HUES64 (cell line): ENCODE results near the gene AFAP1.

ENCODE experiments used
- H3K27ac ChIP-seq: 2 replicates; pipeline ENCODE4 v1.7.0; 2013; ENCODE audit warnings: low read depth, low read length, inconsistent platforms
- H3K27me3 ChIP-seq: 2 replicates; pipeline ENCODE4 v1.6.1; 2013; ENCODE audit warnings: mild to moderate bottlenecking, low read length; ENCODE audit not compliant: insufficient read depth
- H3K36me3 ChIP-seq: 2 replicates; pipeline ENCODE4 v1.6.1; 2013; ENCODE audit warnings: mild to moderate bottlenecking, low read length; ENCODE audit not compliant: insufficient read depth
- H3K4me1 ChIP-seq: 2 replicates; pipeline ENCODE4 v1.6.1; 2013; ENCODE audit warnings: mild to moderate bottlenecking, low read length, moderate library complexity; ENCODE audit not compliant: insufficient read depth
- H3K4me3 ChIP-seq: 2 replicates; pipeline ENCODE4 v1.5.1; 2013; ENCODE audit warnings: mild to moderate bottlenecking, low read length, moderate library complexity
- H3K9ac ChIP-seq: 2 replicates; pipeline ENCODE4 v1.6.1; 2013; ENCODE audit warnings: mild to moderate bottlenecking, low read depth, low read length
- H3K9me3 ChIP-seq: 2 replicates; pipeline ENCODE4 v1.6.1; 2013; ENCODE audit warnings: low read depth, low read length; ENCODE audit not compliant: insufficient read depth
- WGBS: fragments of 150-250, 120-280 bp; methylation state at CpG from one replicate; pipeline ENCODE4 v1.1.7; 2013; ENCODE audit warnings: missing lambda C conversion rate; 5-methylcytosine and 5-hydroxymethylcytosine counted together

Gene AFAP1

DNA sequence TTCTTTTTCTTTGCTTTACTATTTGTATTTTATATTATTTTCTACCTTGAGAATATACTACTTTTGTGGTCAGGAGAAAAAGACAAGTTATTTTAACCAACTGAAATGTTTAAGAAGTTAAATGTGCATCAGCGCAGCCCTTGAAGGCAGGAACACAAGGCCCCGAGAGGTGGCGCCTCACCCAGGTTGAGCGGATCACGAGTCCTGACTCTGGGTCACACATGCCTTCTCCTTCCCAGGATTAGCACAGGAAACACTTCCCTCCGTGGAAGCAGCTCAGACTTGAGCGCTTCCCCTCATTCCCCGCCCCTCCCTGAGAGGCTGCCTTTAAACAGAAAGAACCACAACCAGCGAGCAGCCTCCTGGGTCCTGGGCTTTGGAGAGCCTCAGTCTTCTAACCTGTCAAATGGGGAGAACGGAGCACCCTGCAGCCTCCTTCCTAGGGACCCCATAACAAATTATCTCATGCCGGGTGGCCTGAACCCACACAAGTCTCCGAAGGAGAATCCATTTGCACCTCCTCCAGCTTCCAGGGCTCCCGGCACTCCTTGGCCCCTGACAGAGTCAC is 217.6 kb downstream of the AFAP1 start:
- H3K27ac ChIP-seq, result no peak overlapping the region
- no peaks in the 10 kb centered on the region for H3K9me3 ChIP-seq
- H3K4me3 ChIP-seq, result no peak overlapping the region
- H3K36me3 ChIP-seq, result no peaks in the 10 kb centered on the region
- H3K27me3 ChIP-seq, result peaks cover 10% of the 10 kb centered on the region
- no peak overlapping the region for H3K9ac ChIP-seq
- 81% methylated on average over 13 of the region's 13 CpGs for WGBS
- no peaks in the 10 kb centered on the region for H3K4me1 ChIP-seq

- no peaks in the 10 kb centered on the region for H3K4me1 ChIP-seq
- H3K9me3 ChIP-seq, result no peaks in the 10 kb centered on the region
- WGBS, result 31% methylated on average over 30 of the region's 33 CpGs
- no peaks in the 10 kb centered on the region for H3K36me3 ChIP-seq
- H3K27me3 ChIP-seq, result peaks cover 10% of the 10 kb centered on the region
- H3K9ac ChIP-seq, result no peak overlapping the region
- no peak overlapping the region for H3K4me3 ChIP-seq
- no peak overlapping the region for H3K27ac ChIP-seq
These were observed 220.1 kb downstream of the AFAP1 start for GRCh38 chr4:7719354-7720174.

DNA sequence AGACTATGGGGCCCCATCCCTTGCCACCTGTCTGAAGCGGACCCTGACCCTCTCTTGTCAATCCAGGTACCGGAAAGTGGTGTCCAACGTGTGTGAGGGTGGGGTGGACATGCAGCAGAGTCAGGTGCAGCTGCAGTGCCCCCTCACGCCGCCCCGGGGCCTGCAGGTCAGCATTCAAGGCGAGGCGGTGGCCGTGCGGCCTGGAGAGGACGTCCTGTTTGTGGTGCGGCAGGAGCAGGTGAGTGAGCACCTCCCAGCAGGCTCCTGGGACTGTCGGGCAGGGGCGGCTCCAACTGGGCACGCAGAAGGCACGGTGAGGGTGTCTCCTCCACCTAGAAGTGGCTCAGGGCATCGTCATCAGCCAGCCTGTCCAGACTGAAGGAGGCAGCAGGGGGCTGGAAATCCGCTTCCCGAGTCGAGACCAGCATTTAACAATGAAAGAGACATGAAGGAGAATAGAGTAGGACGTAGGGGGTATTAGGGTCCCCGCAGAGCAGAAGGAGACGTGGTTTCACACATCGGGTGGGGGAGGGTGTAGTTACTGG is 221.6 kb downstream of the AFAP1 start:
- H3K27ac ChIP-seq, result no peak overlapping the region
- H3K9me3 ChIP-seq, result no peaks in the 10 kb centered on the region
- WGBS, result 58% methylated on average over 24 of the region's 24 CpGs
- peaks cover 10% of the 10 kb centered on the region for H3K27me3 ChIP-seq
- no peak overlapping the region for H3K9ac ChIP-seq
- H3K4me3 ChIP-seq, result no peak overlapping the region
- H3K4me1 ChIP-seq, result no peaks in the 10 kb centered on the region
- H3K36me3 ChIP-seq, result no peaks in the 10 kb centered on the region

DNA sequence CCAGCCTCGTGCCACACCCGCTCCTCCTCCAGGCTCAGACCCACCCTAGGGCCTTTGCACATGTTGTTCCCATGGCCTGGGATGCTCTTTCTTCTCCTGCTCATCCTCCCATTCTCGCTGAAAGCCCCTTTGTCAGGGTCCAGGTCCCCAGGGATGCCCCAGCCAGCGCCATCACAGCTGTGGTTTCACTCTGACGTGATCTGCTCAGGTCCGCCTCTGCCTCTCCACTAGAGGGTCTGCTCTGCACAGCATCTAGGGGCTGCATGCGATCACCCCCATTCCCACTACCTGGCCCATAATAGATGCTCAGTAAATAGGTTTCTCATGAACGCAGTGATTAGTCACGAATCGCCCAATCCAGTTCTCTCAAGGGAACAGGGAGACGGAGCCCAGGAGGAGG is 222.5 kb downstream of the AFAP1 start:
- no peaks in the 10 kb centered on the region for H3K9me3 ChIP-seq
- no peaks in the 10 kb centered on the region for H3K36me3 ChIP-seq
- 92% methylated on average over 11 of the region's 11 CpGs for WGBS
- no peaks in the 10 kb centered on the region for H3K4me1 ChIP-seq
- H3K27ac ChIP-seq, result no peak overlapping the region
- H3K27me3 ChIP-seq, result peaks cover 10% of the 10 kb centered on the region
- H3K9ac ChIP-seq, result no peak overlapping the region
- no peak overlapping the region for H3K4me3 ChIP-seq

- no peaks in the 10 kb centered on the region for H3K36me3 ChIP-seq
- no peaks in the 10 kb centered on the region for H3K9me3 ChIP-seq
- H3K9ac ChIP-seq, result no peak overlapping the region
- no peaks in the 10 kb centered on the region for H3K4me1 ChIP-seq
- H3K27me3 ChIP-seq, result peaks cover 10% of the 10 kb centered on the region
- H3K27ac ChIP-seq, result no peak overlapping the region
- no peak overlapping the region for H3K4me3 ChIP-seq
- 79% methylated on average over 6 of the region's 6 CpGs for WGBS
These were observed 223.5 kb downstream of the AFAP1 start for GRCh38 chr4:7716010-7716721.

GRCh38 chr4:7715271-7716009 is 224.2 kb downstream of the AFAP1 start:
- H3K36me3 ChIP-seq, result no peaks in the 10 kb centered on the region
- no peak overlapping the region for H3K27ac ChIP-seq
- no peaks in the 10 kb centered on the region for H3K9me3 ChIP-seq
- 94% methylated on average over 11 of the region's 11 CpGs for WGBS
- H3K27me3 ChIP-seq, result peaks cover 10% of the 10 kb centered on the region
- H3K4me3 ChIP-seq, result no peak overlapping the region
- H3K4me1 ChIP-seq, result no peaks in the 10 kb centered on the region
- no peak overlapping the region for H3K9ac ChIP-seq

- Histone ChIP-seq H3K27me3 (peaks cover 10% of the 10 kb centered on the region), H3K9me3 (no peaks in the 10 kb centered on the region), H3K36me3 (no peaks in the 10 kb centered on the region), H3K4me1 (no peaks in the 10 kb centered on the region), H3K27ac (no peak overlapping the region), H3K9ac (no peak overlapping the region), H3K4me3 (no peak overlapping the region)
- WGBS, result 92% methylated on average over 1 of the region's 1 CpG
These were observed 224.9 kb downstream of the AFAP1 start for GRCh38 chr4:7714738-7715137.

DNA sequence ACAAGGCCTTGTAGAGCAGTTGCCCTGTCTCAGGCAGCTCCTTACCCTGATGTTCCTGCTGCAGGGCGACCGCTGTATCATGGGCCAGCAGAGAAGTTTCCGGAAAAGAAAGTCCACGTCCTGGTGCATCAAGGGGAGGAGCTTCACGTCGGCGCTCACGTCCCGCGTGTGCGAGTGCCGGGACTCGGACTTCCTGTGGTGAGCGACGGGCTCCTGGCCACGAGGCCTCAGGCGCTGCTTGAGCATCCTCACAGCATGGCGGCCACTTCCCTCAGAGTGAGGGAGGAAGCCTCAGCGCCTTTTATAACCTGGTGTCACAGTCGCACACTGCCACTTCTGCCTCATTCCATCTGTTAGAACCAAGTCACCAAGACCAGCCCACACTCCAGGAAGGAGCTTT is 225.5 kb downstream of the AFAP1 start:
- H3K36me3 ChIP-seq, result no peaks in the 10 kb centered on the region
- H3K27me3 ChIP-seq, result peaks cover 7% of the 10 kb centered on the region
- H3K9me3 ChIP-seq, result no peaks in the 10 kb centered on the region
- no peak overlapping the region for H3K4me3 ChIP-seq
- no peak overlapping the region for H3K9ac ChIP-seq
- H3K27ac ChIP-seq, result no peak overlapping the region
- 94% methylated on average over 20 of the region's 20 CpGs for WGBS
- H3K4me1 ChIP-seq, result no peaks in the 10 kb centered on the region

- H3K9ac ChIP-seq, result no peak overlapping the region
- H3K27ac ChIP-seq, result no peak overlapping the region
- no peaks in the 10 kb centered on the region for H3K4me1 ChIP-seq
- WGBS, result 84% methylated on average over 7 of the region's 7 CpGs
- peaks cover 3% of the 10 kb centered on the region; the same call in 1 of the 2 replicates for H3K27me3 ChIP-seq
- no peak overlapping the region for H3K4me3 ChIP-seq
- no peaks in the 10 kb centered on the region for H3K36me3 ChIP-seq
- no peaks in the 10 kb centered on the region for H3K9me3 ChIP-seq
These were observed 225.9 kb downstream of the AFAP1 start for GRCh38 chr4:7713757-7714156.

DNA sequence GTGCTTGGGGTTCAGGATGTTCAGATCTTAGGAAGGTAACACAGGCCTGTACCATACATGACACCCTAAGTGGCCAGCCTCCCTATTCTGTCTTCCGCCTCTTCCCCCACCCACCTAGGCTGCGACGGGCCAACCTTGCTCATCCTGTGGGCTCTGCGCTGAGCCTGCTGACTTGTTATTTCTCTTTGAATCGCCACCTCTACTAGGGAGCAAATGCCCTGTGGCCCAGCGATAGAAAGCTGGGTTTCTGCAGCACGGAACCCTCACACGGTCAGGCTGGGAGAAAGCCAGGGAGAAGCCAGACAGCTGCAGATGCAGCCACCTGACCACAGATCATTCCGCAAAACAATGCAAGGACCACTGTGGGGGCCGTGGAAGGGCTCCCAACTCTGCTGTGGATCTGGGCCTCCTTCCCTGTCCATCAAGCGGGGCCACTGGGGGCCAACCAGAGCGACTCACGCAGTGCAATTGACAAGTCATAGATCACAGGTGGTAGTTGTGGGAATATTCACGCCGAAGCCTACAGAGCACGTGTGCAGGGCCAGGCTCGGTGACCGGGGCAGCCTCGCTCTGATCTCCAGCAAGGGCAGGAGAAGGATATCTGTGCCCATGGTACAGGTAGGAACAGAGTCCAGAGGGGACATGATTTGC is 227.5 kb downstream of the AFAP1 start:
- no peaks in the 10 kb centered on the region for H3K4me1 ChIP-seq
- no peaks in the 10 kb centered on the region for H3K27me3 ChIP-seq
- no peaks in the 10 kb centered on the region for H3K36me3 ChIP-seq
- no peak overlapping the region for H3K9ac ChIP-seq
- WGBS, result 92% methylated on average over 19 of the region's 19 CpGs
- H3K4me3 ChIP-seq, result no peak overlapping the region
- H3K9me3 ChIP-seq, result no peaks in the 10 kb centered on the region
- no peak overlapping the region for H3K27ac ChIP-seq
